GM18511 (cell line): ENCODE data around the gene POLR3C.

ENCODE experiments used
- ATAC-seq: cut with Tn5 transposase; IDR thresholded peaks from one replicate; pipeline ENCODE4 v1.9.1; 2021; ENCODE audit warnings: mild to moderate bottlenecking, moderate library complexity; ENCODE audit not compliant: unreplicated experiment

Gene POLR3C

DNA sequence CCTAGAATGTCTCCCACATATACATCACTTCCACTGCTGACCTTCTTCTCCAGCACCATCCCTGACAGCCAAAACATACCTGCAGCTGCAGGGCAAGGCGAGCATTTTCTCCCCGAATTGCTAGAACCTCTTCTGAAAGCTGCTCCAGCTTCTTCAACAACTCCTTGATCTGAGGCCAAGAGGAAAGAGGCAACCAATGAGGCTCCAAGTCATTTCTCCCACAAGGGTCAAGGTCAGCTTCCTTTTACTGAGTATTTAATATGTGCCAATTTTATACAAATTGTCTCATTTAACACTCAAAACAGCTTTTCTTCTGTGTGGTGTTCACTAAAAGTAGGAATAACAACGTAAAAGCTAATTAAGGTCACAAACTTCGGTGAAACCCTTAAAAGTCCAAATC, 44.2 kb downstream of the POLR3C start:
- no peak for ATAC-seq

GRCh38 chr1:145871994-145872924, 48.3 kb downstream of the POLR3C start:
- no peak for ATAC-seq

- no peak for ATAC-seq
These were observed 50.6 kb downstream of the POLR3C start for GRCh38 chr1:145874646-145875045.

DNA sequence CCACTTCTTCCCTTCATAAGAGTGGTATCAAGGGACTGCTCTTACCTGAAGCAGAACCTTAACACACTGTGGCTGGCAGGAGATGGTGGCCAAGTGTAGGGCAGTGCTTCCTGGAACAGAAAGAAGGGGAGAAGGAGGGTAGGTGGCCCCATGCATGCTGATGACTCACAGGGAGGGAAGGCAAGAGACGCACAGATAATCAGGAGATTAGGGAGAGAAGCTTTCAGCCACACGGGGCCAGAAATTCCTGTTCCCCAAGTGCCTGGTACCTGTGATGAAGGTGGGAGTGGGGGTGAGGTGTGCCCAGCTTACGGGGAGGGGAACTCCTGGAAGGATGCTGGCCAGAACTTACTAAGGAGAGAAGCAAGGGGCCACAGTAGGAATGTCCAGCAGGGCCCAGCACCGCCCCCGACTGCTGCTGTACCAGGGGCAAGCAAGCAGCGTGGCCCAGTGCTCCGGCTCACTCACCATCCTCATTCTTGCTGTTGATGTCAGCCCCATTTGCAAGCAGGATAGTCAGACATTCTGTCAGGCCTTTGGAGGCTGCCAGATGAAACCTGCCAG, 54.0 kb downstream of the POLR3C start:
- no peak for ATAC-seq

- ATAC-seq, result no peak
These were observed 54.7 kb downstream of the POLR3C start for GRCh38 chr1:145878724-145879123.

DNA sequence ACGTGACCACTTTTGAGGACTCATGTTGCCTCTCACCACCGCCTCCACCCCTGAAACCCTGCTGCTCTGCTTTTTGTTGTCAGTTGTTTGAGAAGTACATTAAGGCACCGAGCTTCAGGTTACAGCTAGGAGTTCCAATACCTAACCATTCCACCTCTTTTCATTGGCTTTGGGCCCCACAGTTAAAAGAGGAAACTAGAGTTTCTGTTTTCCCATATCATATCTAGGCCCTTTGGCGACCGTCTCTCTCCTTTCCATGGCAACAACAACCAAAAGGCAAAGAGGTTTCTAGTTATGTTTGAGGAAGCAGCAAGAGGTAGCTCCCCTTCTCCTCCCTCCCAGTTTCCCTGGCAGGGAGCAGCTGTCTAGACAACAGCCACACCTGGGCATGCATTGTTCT, 55.8 kb downstream of the POLR3C start:
- no peak for ATAC-seq

DNA sequence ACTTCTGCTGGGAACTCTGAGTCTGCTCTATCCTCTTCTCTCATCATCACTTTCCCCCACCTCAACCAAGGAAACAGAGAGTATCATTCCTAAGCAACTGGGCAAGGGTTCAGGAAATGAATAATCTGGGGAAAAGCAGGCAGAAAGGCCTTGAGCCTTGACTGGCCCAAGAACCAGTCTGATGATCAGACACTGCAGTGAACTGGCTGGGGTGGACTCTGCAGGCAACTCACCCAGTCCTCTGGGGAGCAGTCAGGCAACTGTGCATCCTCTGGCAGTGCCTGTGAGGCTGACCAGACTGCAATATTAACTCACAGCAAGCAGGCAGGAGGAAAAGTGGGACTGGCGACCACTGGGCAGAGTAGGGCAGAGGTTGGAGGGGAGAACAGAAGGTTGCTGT, 60.7 kb downstream of the POLR3C start:
- ATAC-seq, result no peak

DNA sequence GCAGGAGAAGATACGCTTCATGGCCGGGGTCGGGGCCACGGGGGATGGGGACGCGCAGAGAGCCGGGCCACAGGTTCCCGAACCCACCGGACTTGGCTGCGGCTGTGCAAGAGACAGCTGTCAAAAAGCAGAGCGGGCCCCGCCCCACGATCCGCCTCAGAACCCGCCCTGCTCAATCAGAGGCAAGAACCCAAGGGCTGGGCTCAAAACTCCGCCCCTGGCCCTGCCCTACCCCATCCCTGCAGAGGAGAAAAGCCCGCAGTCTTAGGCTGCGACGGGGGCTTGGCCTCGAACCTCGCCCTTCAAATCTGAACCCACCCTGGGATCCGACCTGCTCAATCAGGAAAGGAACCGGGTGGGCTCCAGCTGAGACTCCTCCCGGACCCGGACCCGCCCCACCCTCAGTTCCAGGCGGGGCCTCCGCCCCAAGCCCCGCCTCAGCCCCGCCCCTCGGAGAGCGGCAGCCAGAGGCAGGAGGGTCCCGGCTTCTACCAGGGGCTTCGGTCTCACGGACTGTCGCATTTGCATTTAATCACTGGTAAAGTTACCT, 61.8 kb downstream of the POLR3C start, which contains the start of gene ANKRD35:
ANKRD35 (minus strand) TSS at position 129 of the 550 bp plus-strand sequence; CDS start at position 21, 108 bp downstream.
- peak; percentile 100 for ATAC-seq

GRCh38 chr1:145886390-145886789, 62.4 kb downstream of the POLR3C start:
- no peak for ATAC-seq

- ATAC-seq, result no peak
These were observed 62.8 kb downstream of the POLR3C start for GRCh38 chr1:145886816-145887215.

DNA sequence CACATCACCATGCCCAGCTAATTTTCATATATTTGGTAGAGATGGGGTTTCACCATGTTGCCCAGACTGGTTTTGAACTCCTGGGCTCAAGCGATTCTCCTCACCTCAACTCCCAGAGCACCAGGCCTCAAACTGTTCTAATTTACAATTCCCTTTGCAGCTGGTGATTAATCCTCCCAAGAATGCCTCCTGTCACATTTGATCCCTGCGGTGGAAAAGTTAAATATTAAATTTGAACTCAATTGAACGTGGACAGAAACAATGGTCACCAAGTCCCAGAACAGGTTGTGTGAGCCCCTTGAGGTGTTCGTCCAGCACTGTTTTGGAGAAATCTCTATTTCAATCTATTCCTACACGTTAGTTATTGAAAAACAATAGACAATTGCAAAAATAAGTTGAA, 63.6 kb downstream of the POLR3C start:
- no peak for ATAC-seq

GRCh38 chr1:145889722-145890121, 65.7 kb downstream of the POLR3C start:
- no peak for ATAC-seq

GRCh38 chr1:145891143-145891542, 67.1 kb downstream of the POLR3C start:
- no peak for ATAC-seq

DNA sequence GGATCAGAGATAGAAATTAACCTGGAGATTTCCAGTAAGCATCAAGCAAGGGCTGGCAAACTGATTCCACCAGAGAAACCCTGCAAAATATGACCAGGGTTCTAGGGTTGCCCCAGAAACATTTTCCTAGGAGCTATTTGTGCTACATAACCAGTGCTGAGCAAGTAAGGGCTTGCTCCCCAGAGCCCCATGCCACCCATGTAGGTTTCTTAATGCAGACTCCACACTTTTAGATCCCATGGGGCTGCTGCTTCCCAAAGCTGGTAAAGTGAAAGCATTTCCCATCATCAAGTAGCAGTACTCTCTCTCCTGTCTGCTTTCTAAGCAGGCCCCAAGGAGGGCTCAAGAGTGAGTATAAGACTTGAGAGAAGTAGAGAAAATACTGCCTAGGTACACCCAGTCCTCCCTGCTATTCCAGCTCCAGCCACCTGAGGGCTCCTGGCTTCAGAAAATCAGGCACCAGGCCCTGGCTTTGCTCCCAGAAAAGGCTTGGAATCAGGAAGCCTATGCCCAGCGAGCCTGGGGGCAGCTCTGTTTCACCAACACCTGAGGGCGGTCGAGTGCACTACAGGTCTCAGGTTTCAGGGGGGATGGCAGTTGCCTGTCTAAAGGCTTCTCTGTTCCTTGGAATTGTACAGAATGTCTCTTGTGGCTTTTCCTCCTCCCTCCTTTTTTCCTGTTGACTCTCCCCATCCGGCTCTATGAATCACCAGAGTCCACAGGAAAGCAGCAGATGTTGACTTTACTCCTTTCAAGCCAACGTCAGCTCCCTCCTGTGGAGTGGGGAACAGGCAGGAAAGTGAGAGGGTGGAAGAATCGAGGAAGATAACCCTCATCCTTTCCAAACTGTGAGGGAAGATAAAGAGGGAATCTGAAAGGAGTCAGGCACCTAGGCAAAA, 67.8 kb downstream of the POLR3C start:
- ATAC-seq, result no peak

DNA sequence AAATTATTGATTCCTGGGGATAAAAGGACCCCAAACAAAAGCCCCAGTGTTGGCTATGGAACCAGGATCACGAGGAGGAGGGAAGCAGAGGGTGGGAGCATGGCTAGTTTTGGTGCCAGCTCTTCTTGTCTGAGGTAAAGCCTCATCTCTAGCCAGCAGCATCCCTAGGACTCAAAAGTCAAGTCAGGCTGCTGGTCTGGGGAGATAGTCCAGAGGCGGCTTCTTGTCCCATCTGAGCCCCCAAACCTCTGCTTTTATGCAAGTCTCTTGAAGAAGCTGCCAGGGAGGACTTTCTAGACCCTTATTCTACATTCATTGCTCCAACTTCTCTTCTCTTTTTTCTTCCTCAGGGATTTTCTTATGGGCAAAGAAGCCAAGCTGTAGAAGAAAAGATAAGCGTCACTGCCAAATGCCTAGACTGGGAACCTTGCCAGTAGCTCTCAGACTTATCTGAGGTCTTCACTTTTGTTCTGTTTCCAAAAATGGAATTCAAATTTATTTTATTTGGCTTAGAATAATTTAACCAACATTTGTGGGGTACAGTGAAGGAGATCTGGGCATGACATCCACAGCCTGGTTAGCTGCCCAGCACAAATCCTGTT, 68.6 kb downstream of the POLR3C start:
- no peak for ATAC-seq

DNA sequence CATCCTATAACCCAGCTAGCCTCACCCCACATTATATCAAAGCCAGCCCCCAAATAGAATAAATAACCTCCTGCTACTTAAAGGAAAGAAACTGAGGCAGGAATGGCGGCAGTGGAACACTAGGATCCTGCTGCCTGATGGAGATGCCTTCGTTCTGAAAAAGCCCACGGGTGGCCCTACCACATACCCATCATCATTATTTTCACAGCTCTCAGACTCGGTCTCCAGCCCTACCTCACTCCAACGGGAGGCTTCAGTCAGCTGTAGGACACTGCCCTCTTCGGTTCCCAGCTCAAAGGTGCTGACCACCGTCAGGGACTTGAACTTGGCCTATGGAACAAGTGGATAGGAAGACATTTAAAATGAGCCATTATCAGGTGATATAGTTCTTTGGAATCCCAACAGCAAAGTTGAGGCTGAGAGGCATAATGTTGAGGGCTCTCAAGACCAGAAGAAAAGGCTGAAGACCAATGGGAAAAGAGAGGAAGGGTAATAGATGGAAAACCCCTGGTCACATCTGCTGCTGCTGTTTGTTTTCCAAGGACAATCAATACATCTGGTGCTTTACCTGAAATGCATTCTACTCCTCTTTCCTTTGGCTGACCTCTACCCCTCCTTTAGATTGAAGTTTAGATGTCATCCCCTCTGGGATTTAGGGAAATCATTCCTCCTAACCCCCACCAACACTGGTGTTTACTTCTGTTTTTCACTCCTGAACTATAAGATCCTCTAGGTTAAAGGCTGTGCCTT, 69.5 kb downstream of the POLR3C start:
- no peak for ATAC-seq
